Fibroblast of the aortic adventitia (primary cell): ENCODE measurements around the gene CFDP1. TPM values are rescaled to one million over a fixed set of nuclear protein-coding genes. Genes with fewer than 3 reads are reported as not detected.

Source experiments
- DNase-seq: peaks from one replicate; pipeline ENCODE4 v3.0.0-alpha.2; 2010; ENCODE audit warnings: low read depth
- H3K4me3 ChIP-seq: 2 replicates; pipeline ENCODE4 v1.5.1; 2011; ENCODE audit warnings: low read depth, mild to moderate bottlenecking, control low read depth, low read length, moderate library complexity
- total RNA-seq: library from RNA; depleted of rRNA; stranded (reverse); fragments of >200 nt; gene quantifications from 2 replicates; pipeline ENCODE4 v1.2.3, GENCODE V29; 2012; ENCODE audit warnings: low replicate concordance
- TF ChIP-seq, protein P1 (sequence below): IDR thresholded peaks from 2 replicates; pipeline ENCODE4 v1.5.1; 2011; ENCODE audit warnings: mild to moderate bottlenecking, low read length, control low read depth, inconsistent platforms; ENCODE audit not compliant: insufficient read depth

Gene CFDP1
- total RNA-seq, 1 donor = 47.0 TPM

GRCh38 chr16:75248536-75249380 is 184.5 kb downstream of the CFDP1 start:
- no peak for DNase-seq
- TF ChIP-seq, protein P1, sequence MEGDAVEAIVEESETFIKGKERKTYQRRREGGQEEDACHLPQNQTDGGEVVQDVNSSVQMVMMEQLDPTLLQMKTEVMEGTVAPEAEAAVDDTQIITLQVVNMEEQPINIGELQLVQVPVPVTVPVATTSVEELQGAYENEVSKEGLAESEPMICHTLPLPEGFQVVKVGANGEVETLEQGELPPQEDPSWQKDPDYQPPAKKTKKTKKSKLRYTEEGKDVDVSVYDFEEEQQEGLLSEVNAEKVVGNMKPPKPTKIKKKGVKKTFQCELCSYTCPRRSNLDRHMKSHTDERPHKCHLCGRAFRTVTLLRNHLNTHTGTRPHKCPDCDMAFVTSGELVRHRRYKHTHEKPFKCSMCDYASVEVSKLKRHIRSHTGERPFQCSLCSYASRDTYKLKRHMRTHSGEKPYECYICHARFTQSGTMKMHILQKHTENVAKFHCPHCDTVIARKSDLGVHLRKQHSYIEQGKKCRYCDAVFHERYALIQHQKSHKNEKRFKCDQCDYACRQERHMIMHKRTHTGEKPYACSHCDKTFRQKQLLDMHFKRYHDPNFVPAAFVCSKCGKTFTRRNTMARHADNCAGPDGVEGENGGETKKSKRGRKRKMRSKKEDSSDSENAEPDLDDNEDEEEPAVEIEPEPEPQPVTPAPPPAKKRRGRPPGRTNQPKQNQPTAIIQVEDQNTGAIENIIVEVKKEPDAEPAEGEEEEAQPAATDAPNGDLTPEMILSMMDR = no peak
- no peak overlapping the region for H3K4me3 ChIP-seq

- TF ChIP-seq, protein P1 = no peak
- no peak overlapping the region for H3K4me3 ChIP-seq
- no peak for DNase-seq
These were observed 185.2 kb downstream of the CFDP1 start for GRCh38 chr16:75248142-75248535.

DNA sequence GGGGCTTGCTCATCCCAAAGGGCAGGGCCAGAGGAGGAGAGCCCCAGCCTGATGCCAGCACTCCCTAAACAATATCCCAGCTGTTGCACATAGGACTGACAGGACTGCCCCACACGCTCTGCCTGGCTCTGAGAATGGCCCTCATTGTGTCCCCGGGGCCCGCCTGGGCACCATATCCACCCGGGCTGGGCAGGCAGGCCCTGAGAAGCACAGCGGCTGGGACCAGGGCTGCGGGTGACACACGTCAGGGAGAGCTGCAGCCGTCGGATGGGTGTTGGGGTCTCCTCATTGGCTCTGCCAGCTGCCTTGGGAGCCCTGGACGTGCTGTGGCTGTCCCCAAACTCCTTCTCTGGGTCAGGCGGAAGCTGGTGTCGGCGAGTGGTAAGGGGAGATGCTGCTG is 186.1 kb downstream of the CFDP1 start:
- H3K4me3 ChIP-seq = no peak overlapping the region
- DNase-seq = no peak
- TF ChIP-seq, protein P1 = no peak

GRCh38 chr16:75246504-75247205 is 186.6 kb downstream of the CFDP1 start:
- H3K4me3 ChIP-seq = no peak overlapping the region
- TF ChIP-seq, protein P1 = no peak
- peak; percentile 45 for DNase-seq

DNA sequence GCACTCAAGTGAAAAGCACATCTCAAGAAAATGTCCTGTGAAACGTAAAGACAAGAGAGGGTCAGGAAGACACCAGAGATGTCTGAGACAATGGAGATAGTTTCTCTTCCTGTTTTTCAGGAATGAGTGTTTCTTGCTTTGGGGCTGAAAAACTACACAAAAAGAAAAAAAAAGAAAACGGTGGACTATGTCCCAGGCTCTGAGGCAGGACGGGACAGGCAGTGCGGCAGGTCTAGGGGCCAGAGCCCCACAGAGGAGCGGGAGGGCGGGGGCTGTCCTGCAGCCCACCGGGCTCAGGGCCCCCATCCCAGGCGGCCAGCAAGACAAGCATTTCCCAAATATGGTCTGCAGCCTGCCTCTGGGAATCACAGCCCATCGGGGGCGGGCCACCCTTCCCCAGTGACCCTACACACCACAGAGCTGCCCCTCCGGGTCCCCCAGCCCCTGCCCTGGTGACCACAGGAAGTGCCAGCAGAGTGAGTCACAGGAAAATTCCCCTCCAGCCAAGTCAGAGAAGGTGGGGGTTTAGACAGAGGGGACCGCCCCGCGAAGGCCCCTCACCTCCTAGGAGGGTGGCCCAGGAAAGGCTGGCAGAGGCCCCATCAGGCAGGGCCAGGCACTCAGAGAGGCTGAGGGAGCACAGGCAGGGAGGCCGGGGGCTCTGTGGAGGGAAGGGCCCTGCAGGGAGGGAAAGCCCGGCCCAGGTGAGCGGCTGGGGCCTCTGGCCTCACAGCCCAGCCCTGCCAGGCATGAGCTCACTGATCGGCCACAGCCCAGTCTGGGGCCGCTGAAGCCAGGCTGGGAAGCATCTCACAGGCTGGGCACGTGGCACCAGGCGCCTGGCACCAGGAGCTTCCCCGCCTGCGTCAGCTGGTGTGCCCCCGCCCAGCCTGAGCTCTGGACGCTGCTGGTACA is 188.2 kb downstream of the CFDP1 start:
- TF ChIP-seq, protein P1 = no peak
- H3K4me3 ChIP-seq = peak overlapping the region; percentile 25
- DNase-seq = peak; percentile 93

DNA sequence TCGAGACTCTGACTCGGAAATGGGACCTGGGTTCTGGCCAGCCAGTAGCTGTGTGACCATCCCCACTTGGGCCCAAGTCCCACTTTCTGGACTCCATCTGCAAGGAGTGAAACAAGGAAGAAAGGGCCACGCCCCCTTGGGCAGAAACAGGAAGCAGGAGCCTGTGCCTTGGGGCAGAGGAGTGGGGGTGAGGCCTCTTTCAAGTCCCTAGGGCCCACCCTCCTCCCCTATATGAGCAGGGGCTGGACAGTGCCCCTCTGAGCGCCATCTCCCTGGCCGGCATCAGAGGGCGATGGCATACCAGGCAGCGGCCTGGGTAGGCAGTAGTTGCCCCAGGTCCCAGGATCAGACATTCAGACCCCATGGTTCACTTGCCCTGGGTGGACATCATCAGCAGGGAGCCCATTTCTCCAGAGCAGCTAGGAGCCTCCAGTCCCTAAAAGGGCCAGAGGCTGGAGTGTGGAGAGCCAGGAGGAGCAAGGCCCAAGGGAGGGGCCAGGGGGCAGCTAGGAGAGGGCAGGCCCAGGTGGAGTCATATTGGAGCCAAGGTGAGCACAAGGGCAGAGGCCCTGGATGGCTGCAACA is 189.0 kb downstream of the CFDP1 start:
- H3K4me3 ChIP-seq = no peak overlapping the region
- DNase-seq = peak; percentile 65
- TF ChIP-seq, protein P1 = no peak
